Measurements from ENCODE around the gene ZDHHC21. TPM values are rescaled to one million over a fixed set of nuclear protein-coding genes. Genes with fewer than 3 reads are reported as not detected.

ZDHHC21 gene
- total and polyA plus RNA-seq, 9 of the 15 experiments (the other 6 are each of a cell fraction or from before 2014, with no cell fraction given), result 0.10 to 1.9 (median 1.00) TPM

- TF ChIP-seq ZNF121 (CRISPR knock-in tag; conservative IDR thresholded peaks at IDR 0.05) (no peak), ZNF224 (CRISPR knock-in tag; IDR thresholded peaks at IDR 0.05) (no peak)
- Histone ChIP-seq H4K20me1 (replicated peaks; ENCODE audit: control insufficient read depth, insufficient read depth, low read length) (no peaks in the 10 kb centered on the region), H3K36me3 (ENCODE audit: control insufficient read depth, insufficient read depth, low read length) (no peaks in the 10 kb centered on the region), H3K79me2 (ENCODE audit: control insufficient read depth, insufficient read depth, low read length) (no peaks in the 10 kb centered on the region), H3K9ac (ENCODE audit: insufficient read depth in 1 of 2, low read depth in 2 of 2, low read length in 2 of 2) (no peak overlapping the region; a peak in 1 of 4 replicates), H3K27ac (ENCODE audit: extremely low read depth, low read depth, low read length) (no peak overlapping the region), H3K9me3 (replicated peaks; ENCODE audit: control insufficient read depth, insufficient read depth, low read depth, low read length) (no peaks in the 10 kb centered on the region), H3K4me1 (replicated peaks in 1 of 2; ENCODE audit: control insufficient read depth in 2 of 2, insufficient read depth in 2 of 2, low read length in 2 of 2) (peaks cover 3 to 6% of the 10 kb centered on the region in 2 experiments; a peak in 3 of 5 replicates), H3K9me1 (ENCODE audit: control insufficient read depth, insufficient read depth, low read length) (no peaks in the 10 kb centered on the region), H3K4me2 (ENCODE audit: insufficient read depth, low read length) (no peak overlapping the region), H3K27me3 (ENCODE audit: control insufficient read depth in 2 of 2, insufficient read depth in 2 of 2, low read length in 2 of 2) (no peaks in the 10 kb centered on the region), H3K4me3 (no peak overlapping the region), H2AFZ (ENCODE audit: low read depth, low read length) (peak overlapping the region; percentile 63)
- BruUV-seq (replicated peaks), result no TSS peak
- WGBS (ENCODE audit: insufficient coverage, low coverage, missing lambda C conversion rate), result 21% methylated on average over 6 of the region's 9 CpGs
- DNase-seq (ENCODE audit: extremely low read depth in 1 of 4, low spot score in 3 of 4) (no peak), FAIRE-seq (no peak), ATAC-seq (peak; percentile 62)
- ChIA-PET CTCF (ENCODE audit: low intra/inter-chr PET ratio) (no interaction called here), POLR2A (no interaction called here)
- in situ Hi-C loops (cut with MboI), result no loop called here
- intact Hi-C loops (cut with micrococcal nuclease), result no loop called here
These were observed 131.3 kb downstream of the ZDHHC21 start for GRCh38 chr9:14561929-14562405.

Other genes starting within 250 kb of the ZDHHC21 start
- not detected in 2 replicates for gene CER1, start 29.3 kb upstream of the ZDHHC21 start, total RNA-seq (2014; rRNA removed)
- not detected in 2 replicates for gene CER1, start 29.3 kb upstream of the ZDHHC21 start, total RNA-seq (2014; rRNA removed; fragmentation: Illumina TruSeq; extraction: Trizol)
- gene CER1, start 29.3 kb upstream of the ZDHHC21 start, total RNA-seq (2015; rRNA removed; fragmentation: Illumina TruSeq; extraction: Trizol), result not detected in 2 replicates
- gene CER1, start 29.3 kb upstream of the ZDHHC21 start, total RNA-seq (2021), result not detected in 2 replicates
- not detected in 2 replicates for gene CER1, start 29.3 kb upstream of the ZDHHC21 start, polyA plus RNA-seq (2011; rRNA removed)
- gene CER1, start 29.3 kb upstream of the ZDHHC21 start, polyA plus RNA-seq (2014; fragmentation: Illumina TruSeq; extraction: Trizol), result not detected in 2 replicates
- not detected for gene CER1, start 29.3 kb upstream of the ZDHHC21 start, polyA plus RNA-seq (2014; fragmentation: Nextera tagmentation; extraction: Ambion mirVana)
- gene CER1, start 29.3 kb upstream of the ZDHHC21 start, polyA plus RNA-seq (2014; rRNA removed), result not detected in 2 replicates
- 0.04 TPM in 1 of 2 replicates, not detected in the other for gene FREM1, start 217.0 kb upstream of the ZDHHC21 start, total RNA-seq (2014; rRNA removed)
- gene FREM1, start 217.0 kb upstream of the ZDHHC21 start, total RNA-seq (2014; rRNA removed; fragmentation: Illumina TruSeq; extraction: Trizol), result 0.15 and 0.22 TPM in 2 replicates
- 0.18 and 0.23 TPM in 2 replicates for gene FREM1, start 217.0 kb upstream of the ZDHHC21 start, total RNA-seq (2015; rRNA removed; fragmentation: Illumina TruSeq; extraction: Trizol)
- 0.11 and 0.13 TPM in 2 replicates for gene FREM1, start 217.0 kb upstream of the ZDHHC21 start, total RNA-seq (2021)
- 0.03 and 0.04 TPM in 2 replicates for gene FREM1, start 217.0 kb upstream of the ZDHHC21 start, polyA plus RNA-seq (2011; rRNA removed)
- 0.24 and 0.25 TPM in 2 replicates for gene FREM1, start 217.0 kb upstream of the ZDHHC21 start, polyA plus RNA-seq (2014; fragmentation: Illumina TruSeq; extraction: Trizol)
- gene FREM1, start 217.0 kb upstream of the ZDHHC21 start, polyA plus RNA-seq (2014; fragmentation: Nextera tagmentation; extraction: Ambion mirVana), result under 1 TPM in 1 of 2 experiments, not detected in 1; 0.07 TPM
- 0.05 TPM in 1 of 2 replicates, not detected in the other for gene FREM1, start 217.0 kb upstream of the ZDHHC21 start, polyA plus RNA-seq (2014; rRNA removed)

Data from K562 (cell line).